ENCODE data around the gene CCL20.

CCL20 gene

GRCh38 chr2:227818675-227819397 lies 5.2 kb downstream of the CCL20 start:
- ChIA-PET CTCF (interaction anchor here (0.6 kb wide), 1 partner anchor 15 kb away, joined by 5 read pairs; no protein-coding TSS in a partner anchor), POLR2A (no interaction called here)
- no peak for DNase-seq (ENCODE audit: extremely low spot score)
- no peak for TF ChIP-seq FOXA1 (IDR thresholded peaks at IDR 0.05)
- no peak for TF ChIP-seq ZNF384 (IDR thresholded peaks at IDR 0.05)
- no peak for TF ChIP-seq HDGF (IDR thresholded peaks at IDR 0.05; ENCODE audit: borderline replicate concordance)
- TF ChIP-seq ELF4 (IDR thresholded peaks at IDR 0.05), result no peak
- TF ChIP-seq NFRKB (IDR thresholded peaks at IDR 0.05), result no peak
- no peak for TF ChIP-seq BHLHE40 (IDR thresholded peaks at IDR 0.05; ENCODE audit: borderline replicate concordance)
- no peak for TF ChIP-seq ARNT (IDR thresholded peaks at IDR 0.05)
- TF ChIP-seq TARDBP (IDR thresholded peaks at IDR 0.05), result no peak
- TF ChIP-seq SP1 (IDR thresholded peaks at IDR 0.05), result no peak
- TF ChIP-seq LEF1 (IDR thresholded peaks at IDR 0.05; ENCODE audit: borderline replicate concordance), result no peak
- TF ChIP-seq PKNOX1 (IDR thresholded peaks at IDR 0.05), result no peak
- TF ChIP-seq CTBP1 (IDR thresholded peaks at IDR 0.05; ENCODE audit: borderline replicate concordance), result no peak
- TF ChIP-seq FOXM1 (IDR thresholded peaks at IDR 0.05; ENCODE audit: borderline replicate concordance), result no peak
- no peak for TF ChIP-seq SUZ12 (IDR thresholded peaks at IDR 0.05)
- no peak for TF ChIP-seq FOXK2 (IDR thresholded peaks at IDR 0.05)
- no peak for TF ChIP-seq L3MBTL2 (conservative IDR thresholded peaks at IDR 0.05)

GRCh38 chr2:227819398-227819697 lies 5.7 kb downstream of the CCL20 start:
- TF ChIP-seq HDGF (IDR thresholded peaks at IDR 0.05; ENCODE audit: borderline replicate concordance) (no peak), FOXM1 (IDR thresholded peaks at IDR 0.05; ENCODE audit: borderline replicate concordance) (no peak), LEF1 (IDR thresholded peaks at IDR 0.05; ENCODE audit: borderline replicate concordance) (no peak), ARNT (IDR thresholded peaks at IDR 0.05) (no peak), BHLHE40 (IDR thresholded peaks at IDR 0.05; ENCODE audit: borderline replicate concordance) (no peak)
- CTCF ChIA-PET, result interaction anchor here (0.6 kb wide), 1 partner anchor 14 kb away, joined by 5 read pairs; no protein-coding TSS in a partner anchor
- no peak for DNase-seq (ENCODE audit: extremely low spot score)
- POLR2A ChIA-PET, result no interaction called here

GRCh38 chr2:227821043-227821942 lies 7.7 kb downstream of the CCL20 start:
- CTCF ChIA-PET, result no interaction called here
- TF ChIP-seq PKNOX1 (IDR thresholded peaks at IDR 0.05) (no peak), L3MBTL2 (conservative IDR thresholded peaks at IDR 0.05) (no peak), ARNT (IDR thresholded peaks at IDR 0.05) (no peak), FOXA1 (IDR thresholded peaks at IDR 0.05) (no peak), TARDBP (IDR thresholded peaks at IDR 0.05) (no peak), BHLHE40 (IDR thresholded peaks at IDR 0.05; ENCODE audit: borderline replicate concordance) (no peak), LEF1 (IDR thresholded peaks at IDR 0.05; ENCODE audit: borderline replicate concordance) (no peak), HDGF (IDR thresholded peaks at IDR 0.05; ENCODE audit: borderline replicate concordance) (no peak), FOXM1 (IDR thresholded peaks at IDR 0.05; ENCODE audit: borderline replicate concordance) (no peak), CTBP1 (IDR thresholded peaks at IDR 0.05; ENCODE audit: borderline replicate concordance) (no peak), ZNF384 (IDR thresholded peaks at IDR 0.05) (no peak), SUZ12 (IDR thresholded peaks at IDR 0.05) (no peak), FOXK2 (IDR thresholded peaks at IDR 0.05) (no peak)
- POLR2A ChIA-PET, result no interaction called here
- DNase-seq (ENCODE audit: extremely low spot score), result no peak

DNA sequence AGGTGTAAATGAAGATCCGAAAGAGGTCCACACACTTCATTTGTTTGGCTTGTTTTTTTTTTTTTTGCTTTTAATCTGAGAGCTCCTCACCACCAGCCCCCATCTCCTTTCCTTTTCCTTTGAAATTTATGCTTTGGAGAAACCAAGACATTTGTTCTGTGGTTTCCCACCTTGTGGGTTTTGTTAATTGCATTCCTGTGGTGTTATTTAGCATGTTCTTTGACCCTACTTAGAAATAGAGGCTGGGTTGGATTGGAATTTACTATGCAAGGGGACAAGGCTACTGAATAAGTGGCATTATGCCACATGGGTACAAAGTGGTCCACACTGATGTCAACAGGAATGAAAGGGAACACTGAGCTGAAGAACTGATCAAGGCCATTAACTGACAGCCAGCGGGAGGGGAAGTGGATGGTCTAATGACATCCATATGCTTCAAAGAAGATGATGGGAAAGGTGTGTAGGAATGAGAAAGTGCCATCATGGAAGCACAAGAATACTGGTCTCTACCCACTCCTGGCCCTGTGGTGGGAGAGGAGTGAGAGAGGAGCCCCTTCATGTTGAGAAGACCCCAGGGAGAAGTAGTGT lies 8.9 kb downstream of the CCL20 start:
- TF ChIP-seq L3MBTL2 (conservative IDR thresholded peaks at IDR 0.05) (no peak), FOXM1 (IDR thresholded peaks at IDR 0.05; ENCODE audit: borderline replicate concordance) (no peak)
- POLR2A ChIA-PET, result no interaction called here
- DNase-seq (ENCODE audit: extremely low spot score), result no peak
- CTCF ChIA-PET, result no interaction called here

GRCh38 chr2:227823922-227824321 lies 10.3 kb downstream of the CCL20 start:
- TF ChIP-seq PKNOX1 (IDR thresholded peaks at IDR 0.05) (no peak), ARNT (IDR thresholded peaks at IDR 0.05) (no peak), FOXA1 (IDR thresholded peaks at IDR 0.05) (no peak), FOXM1 (IDR thresholded peaks at IDR 0.05; ENCODE audit: borderline replicate concordance) (no peak), TARDBP (IDR thresholded peaks at IDR 0.05) (no peak), ELF4 (IDR thresholded peaks at IDR 0.05) (no peak), L3MBTL2 (conservative IDR thresholded peaks at IDR 0.05) (no peak), BHLHE40 (IDR thresholded peaks at IDR 0.05; ENCODE audit: borderline replicate concordance) (no peak), ZNF384 (IDR thresholded peaks at IDR 0.05) (no peak), FOXK2 (IDR thresholded peaks at IDR 0.05) (no peak), SUZ12 (IDR thresholded peaks at IDR 0.05) (no peak), LEF1 (IDR thresholded peaks at IDR 0.05; ENCODE audit: borderline replicate concordance) (no peak)
- POLR2A ChIA-PET, result no interaction called here
- DNase-seq (ENCODE audit: extremely low spot score), result no peak
- CTCF ChIA-PET, result no interaction called here

- POLR2A ChIA-PET, result no interaction called here
- DNase-seq (ENCODE audit: extremely low spot score), result no peak
- TF ChIP-seq FOXA1 (IDR thresholded peaks at IDR 0.05) (no peak), LEF1 (IDR thresholded peaks at IDR 0.05; ENCODE audit: borderline replicate concordance) (no peak), NFRKB (IDR thresholded peaks at IDR 0.05) (no peak), ARNT (IDR thresholded peaks at IDR 0.05) (no peak), FOXM1 (IDR thresholded peaks at IDR 0.05; ENCODE audit: borderline replicate concordance) (no peak), ELF4 (IDR thresholded peaks at IDR 0.05) (no peak), TARDBP (IDR thresholded peaks at IDR 0.05) (no peak), PKNOX1 (IDR thresholded peaks at IDR 0.05) (no peak), L3MBTL2 (conservative IDR thresholded peaks at IDR 0.05) (no peak), ZNF384 (IDR thresholded peaks at IDR 0.05) (no peak), FOXK2 (IDR thresholded peaks at IDR 0.05) (no peak), SP1 (IDR thresholded peaks at IDR 0.05) (no peak), CTBP1 (IDR thresholded peaks at IDR 0.05; ENCODE audit: borderline replicate concordance) (no peak), HDGF (IDR thresholded peaks at IDR 0.05; ENCODE audit: borderline replicate concordance) (no peak), BHLHE40 (IDR thresholded peaks at IDR 0.05; ENCODE audit: borderline replicate concordance) (no peak), SUZ12 (IDR thresholded peaks at IDR 0.05) (no peak)
- CTCF ChIA-PET, result no interaction called here
Observed at GRCh38 chr2:227824711-227825110, 11.1 kb downstream of the CCL20 start.

All from HEK293T (cell line).